HG03159 (cell line): Measurements from ENCODE around the gene RNPS1.
A peak's percentile ranks its signal among the peaks of the same experiment; 100 is the strongest.
"Not testable (repeated sequence)": the region's sequence is repeated elsewhere in the genome, so short reads cannot be mapped to it uniquely, and the experiment has no call there.

Source experiments
- ATAC-seq: cut with Tn5 transposase; IDR thresholded peaks from one replicate; pipeline ENCODE4 v1.9.1; 2021; ENCODE audit warnings: mild to moderate bottlenecking, moderate library complexity; ENCODE audit not compliant: unreplicated experiment

Gene RNPS1

GRCh38 chr16:2282866-2283555 lies 15.1 kb upstream of the RNPS1 start:
- no peak for ATAC-seq

DNA sequence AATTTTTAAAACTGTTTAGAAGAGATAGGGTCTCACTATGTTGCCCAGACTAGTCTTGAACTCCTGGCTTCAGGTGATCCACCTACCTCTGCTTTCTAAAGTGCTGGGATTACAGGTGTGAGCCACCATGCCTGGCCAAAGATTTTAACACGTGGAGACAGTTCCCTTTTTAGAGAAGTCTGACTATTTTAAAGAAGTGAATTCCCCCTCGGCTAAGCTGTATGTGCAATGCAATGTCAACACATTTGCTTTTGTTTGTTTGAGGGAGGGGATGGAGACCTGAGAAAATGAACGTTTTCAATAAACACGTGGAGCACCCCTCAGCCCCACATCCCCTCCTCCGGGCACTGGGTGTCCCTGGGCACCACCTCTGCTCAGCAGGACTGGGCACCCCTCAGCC lies 14.3 kb upstream of the RNPS1 start:
- ATAC-seq, result no peak

DNA sequence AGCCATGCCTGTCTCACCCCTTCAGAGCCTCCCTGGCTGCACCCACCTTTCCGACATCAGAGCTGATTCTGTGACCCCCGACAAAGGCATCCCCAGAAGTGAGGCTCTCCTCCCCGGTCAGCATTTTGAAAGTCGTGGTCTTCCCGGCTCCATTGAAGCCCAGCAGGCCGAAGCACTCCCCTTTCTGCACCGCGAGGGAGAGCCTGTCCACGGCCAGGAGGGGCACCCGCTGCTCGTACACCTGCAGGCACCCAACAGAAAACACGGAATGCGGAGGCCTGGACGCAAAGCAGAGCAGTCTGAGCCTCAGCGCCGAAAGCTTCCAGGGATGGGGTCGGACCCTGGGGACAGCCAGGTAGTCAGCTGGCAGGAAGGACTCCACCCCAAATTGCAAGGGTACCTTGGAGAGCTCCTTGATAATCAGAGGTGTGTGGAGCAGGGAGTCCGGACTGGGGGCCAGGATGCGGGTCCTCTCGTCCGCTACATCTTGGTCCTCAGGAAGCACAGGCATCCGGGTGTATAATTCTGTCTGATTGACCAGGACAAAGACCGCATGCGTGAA lies 13.1 kb upstream of the RNPS1 start:
- ATAC-seq, result no peak

DNA sequence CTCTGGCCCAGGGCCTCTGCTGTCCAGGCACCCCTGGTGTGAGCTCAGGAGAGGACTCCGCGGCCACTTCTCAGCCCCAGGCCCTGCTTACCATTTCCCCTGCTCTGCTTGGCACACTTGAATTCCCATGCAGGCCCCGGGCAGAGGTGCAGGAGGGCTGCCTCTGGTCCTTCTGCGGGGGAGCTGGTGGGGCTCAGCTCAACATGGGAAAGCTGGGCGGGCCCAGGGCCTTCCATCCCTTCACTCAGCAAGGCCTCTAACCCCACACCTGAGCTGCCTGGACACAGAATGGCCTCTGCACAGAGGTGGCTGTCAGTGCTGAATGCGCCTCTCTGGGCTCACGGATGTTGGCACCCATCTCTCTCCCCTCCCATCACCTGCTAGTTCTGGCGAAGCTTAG lies 12.5 kb upstream of the RNPS1 start:
- ATAC-seq, result no peak

- no peak for ATAC-seq
Observed at GRCh38 chr16:2278956-2279800, 11.3 kb upstream of the RNPS1 start.

DNA sequence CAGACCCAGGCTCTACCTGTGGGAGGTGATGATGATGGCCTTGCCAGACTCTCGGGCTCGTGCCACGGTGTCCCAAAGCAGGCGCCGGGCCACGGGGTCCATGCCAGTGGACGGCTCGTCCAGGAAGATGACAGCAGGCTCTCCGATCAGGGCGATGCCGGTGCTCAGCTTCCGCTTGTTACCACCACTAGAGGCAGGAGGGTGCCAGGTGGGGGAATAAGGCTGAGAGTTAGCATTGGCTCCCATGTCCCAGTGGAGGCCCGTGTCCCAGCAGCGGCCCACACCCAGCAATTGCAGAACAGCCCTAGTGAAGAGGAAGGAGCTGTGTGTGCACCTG lies 10.3 kb upstream of the RNPS1 start:
- no peak for ATAC-seq

- ATAC-seq, result no peak
Observed at GRCh38 chr16:2277466-2278271, 9.7 kb upstream of the RNPS1 start.

- no peak for ATAC-seq
Observed at GRCh38 chr16:2276368-2277195, 8.7 kb upstream of the RNPS1 start.

GRCh38 chr16:2275476-2276367 lies 7.8 kb upstream of the RNPS1 start:
- ATAC-seq, result no peak

- ATAC-seq, result no peak
Observed at GRCh38 chr16:2273931-2274330, 6.0 kb upstream of the RNPS1 start.

DNA sequence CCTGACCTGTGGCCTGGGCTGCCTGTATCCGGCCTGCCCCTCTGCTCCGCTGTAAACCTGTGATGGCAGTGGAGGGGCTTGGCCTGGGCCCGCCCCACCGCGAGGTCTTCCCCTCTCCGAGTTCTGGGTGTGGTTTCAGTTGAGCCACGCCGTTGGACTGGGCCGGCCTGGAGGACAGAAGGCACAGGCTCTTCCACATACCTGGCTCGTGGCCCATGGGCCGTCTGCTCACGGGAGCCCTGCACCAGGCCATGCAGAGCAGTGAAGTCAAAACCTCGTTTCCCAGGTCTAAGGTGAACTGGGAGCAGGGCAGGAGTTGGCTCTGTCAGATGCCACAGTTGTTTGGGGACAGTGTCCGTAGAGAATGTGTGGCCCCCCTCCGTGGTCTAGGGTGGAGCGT lies 5.6 kb upstream of the RNPS1 start:
- ATAC-seq, result no peak

GRCh38 chr16:2271848-2272461 lies 4.0 kb upstream of the RNPS1 start:
- no peak for ATAC-seq

GRCh38 chr16:2270588-2271470 lies 2.9 kb upstream of the RNPS1 start:
- ATAC-seq, result no peak

- no peak for ATAC-seq
Observed at GRCh38 chr16:2270070-2270462, 2.1 kb upstream of the RNPS1 start.

DNA sequence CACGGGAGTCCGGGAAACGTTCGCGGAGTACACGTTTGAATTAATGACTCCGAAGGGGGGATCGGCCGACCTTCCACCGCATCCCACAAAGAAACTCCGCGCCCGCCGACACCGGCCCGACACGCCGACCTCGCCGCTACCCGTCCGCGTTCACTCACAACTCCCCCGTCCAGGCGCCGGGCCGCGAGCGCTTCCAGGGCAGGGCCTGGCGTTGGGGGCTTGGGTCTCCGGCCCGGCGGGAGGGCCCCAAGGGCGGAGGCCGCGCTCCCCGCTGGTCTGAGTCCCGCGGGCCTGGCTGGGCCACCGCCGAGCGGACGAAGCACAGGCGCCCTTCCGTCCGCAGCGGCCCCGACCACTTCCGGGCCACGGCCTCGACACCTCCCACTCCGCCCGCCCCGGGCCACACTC lies 417 bp downstream of the RNPS1 start:
- peak; percentile 47 for ATAC-seq

DNA sequence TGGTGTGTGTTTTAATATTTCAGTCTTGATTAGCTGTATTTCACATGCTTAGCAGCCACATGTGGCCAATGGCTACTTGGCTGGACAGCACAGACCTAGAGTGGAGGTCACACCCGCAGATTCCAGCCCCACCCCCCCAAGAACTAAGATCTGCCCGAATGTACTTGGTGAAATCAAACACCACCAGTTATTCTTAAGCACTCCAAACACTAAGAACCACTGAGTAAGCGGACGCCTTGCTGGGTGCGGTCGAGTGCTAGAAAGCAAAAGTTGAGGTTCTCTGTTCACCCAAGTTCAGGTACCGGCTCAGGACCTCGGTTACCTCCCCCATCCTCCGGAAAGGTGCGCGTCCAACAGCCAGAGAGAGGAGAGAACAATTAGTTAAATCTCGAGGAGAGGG lies 1.0 kb downstream of the RNPS1 start:
- ATAC-seq, result not testable (repeated sequence)

DNA sequence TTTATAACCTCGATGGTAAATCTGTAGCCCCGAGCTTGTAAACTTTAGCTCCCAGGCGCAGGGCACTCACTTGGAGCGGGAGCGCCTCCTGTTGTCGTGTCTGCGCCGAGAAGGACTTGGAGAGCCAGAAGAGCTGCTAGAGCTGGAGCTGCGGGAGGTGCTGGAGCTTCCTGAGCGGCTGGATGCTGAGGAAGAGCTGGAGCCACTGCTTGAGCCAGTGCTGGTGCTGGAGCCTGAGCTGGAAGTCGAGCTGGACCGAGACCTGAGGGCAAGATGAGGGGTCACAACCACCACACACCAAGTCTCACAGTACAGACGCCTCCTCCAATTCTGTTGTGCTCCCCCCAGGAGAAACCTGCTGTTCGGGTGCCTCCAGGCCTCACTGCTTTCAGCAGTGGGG lies 4.9 kb downstream of the RNPS1 start:
- ATAC-seq, result not testable (repeated sequence)

- no peak for ATAC-seq
Observed at GRCh38 chr16:2260250-2260649, 7.7 kb downstream of the RNPS1 start.
